Measurements from ENCODE around the gene BCL2L2. TPM values are rescaled to one million over a fixed set of nuclear protein-coding genes. Genes with fewer than 3 reads are reported as not detected.

The BCL2L2 gene
- total and polyA plus RNA-seq, 5 donors from 2014 or later: 2.6 TPM; not detected in 4

DNA sequence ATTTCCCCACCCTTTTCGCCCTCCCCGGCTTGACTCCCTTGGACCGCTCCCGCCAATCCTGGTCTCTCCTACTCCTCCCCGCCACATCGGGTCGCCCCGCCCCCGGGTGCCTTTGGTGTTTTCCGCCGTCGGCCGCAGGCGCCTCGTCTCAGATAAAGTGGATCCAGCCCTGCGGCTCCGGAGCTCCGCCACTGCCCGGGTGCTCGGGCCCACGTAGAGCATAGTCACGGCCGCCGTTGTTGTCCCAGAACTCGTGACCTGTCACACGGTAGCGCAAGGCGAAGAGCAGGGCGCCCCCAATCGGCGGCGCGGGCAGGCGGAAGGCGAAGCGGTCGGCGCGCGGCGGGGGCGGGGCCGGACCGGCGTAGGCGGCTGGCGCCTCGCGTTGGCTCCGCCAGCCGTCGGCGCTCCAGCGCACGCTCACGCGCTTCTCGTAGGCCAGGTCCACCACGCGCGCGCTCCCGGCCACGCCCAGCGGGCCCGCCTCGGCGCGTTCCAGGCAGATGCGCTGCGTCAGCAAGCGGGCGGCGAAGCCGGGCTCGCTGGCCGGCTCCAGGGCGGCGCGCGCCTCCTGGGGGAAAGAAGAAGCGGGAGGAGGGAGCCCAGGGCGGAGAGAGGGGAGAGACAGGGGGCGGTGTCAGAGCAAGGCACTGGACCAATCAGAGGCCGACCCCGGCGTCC is 5.2 kb upstream of the BCL2L2 start:
- peaks cover 31% of the 10 kb centered on the region for H3K27me3 Mint-ChIP-seq
- peak overlapping the region; percentile 97 to 99 (median 97) for H3K27ac Mint-ChIP-seq
- H3K4me1 Mint-ChIP-seq: peaks cover 3 to 24% (median 8%) of the 10 kb centered on the region in 4 donors
- DNase-seq (peak; percentile 92 to 99 (median 97)), ATAC-seq (ENCODE audit: low read depth in 2 of 2) (peak; percentile 76 to 78)
- H3K27me3 ChIP-seq (ENCODE audit: control insufficient read depth, insufficient read depth, low read length): no peaks in the 10 kb centered on the region
- no peaks in the 10 kb centered on the region for H3K9me3 ChIP-seq (ENCODE audit: control insufficient read depth in 2 of 2, low read length in 2 of 2)
- H3K4me3 Mint-ChIP-seq: peak overlapping the region; percentile 80 to 100 (median 94)
- peak overlapping the region; percentile 97 for H3K27ac ChIP-seq (ENCODE audit: insufficient read depth, low read length, poor library complexity, severe bottlenecking)
- H3K4me1 ChIP-seq (ENCODE audit: control insufficient read depth, insufficient read depth, low read length, poor library complexity, severe bottlenecking): peaks cover 31% of the 10 kb centered on the region
- H3K36me3 Mint-ChIP-seq: peaks cover 3% of the 10 kb centered on the region
- peaks cover 3% of the 10 kb centered on the region for H3K36me3 ChIP-seq (ENCODE audit: control insufficient read depth, insufficient read depth, low read length)
- H3K9me3 Mint-ChIP-seq: no peaks in the 10 kb centered on the region
- H3K4me3 ChIP-seq (ENCODE audit: low read depth, low read length): no peak overlapping the region

- H3K36me3 Mint-ChIP-seq: peaks cover 3% of the 10 kb centered on the region
- ATAC-seq (ENCODE audit: low read depth in 2 of 2): peak; percentile 13
- Histone ChIP-seq H3K9me3 (ENCODE audit: control insufficient read depth in 2 of 2, low read length in 2 of 2) (no peaks in the 10 kb centered on the region), H3K27ac (ENCODE audit: insufficient read depth, low read length, poor library complexity, severe bottlenecking) (peak overlapping the region; percentile 97), H3K36me3 (ENCODE audit: control insufficient read depth, insufficient read depth, low read length) (peaks cover 3% of the 10 kb centered on the region), H3K27me3 (ENCODE audit: control insufficient read depth, insufficient read depth, low read length) (no peaks in the 10 kb centered on the region), H3K4me3 (ENCODE audit: low read depth, low read length) (no peak overlapping the region), H3K4me1 (ENCODE audit: control insufficient read depth, insufficient read depth, low read length, poor library complexity, severe bottlenecking) (peaks cover 31% of the 10 kb centered on the region)
- peaks cover 33% of the 10 kb centered on the region for H3K27me3 Mint-ChIP-seq
- H3K27ac Mint-ChIP-seq: peak overlapping the region; percentile 96 to 99 (median 97)
- H3K9me3 Mint-ChIP-seq: no peaks in the 10 kb centered on the region
- peak overlapping the region; percentile 80 to 100 (median 93) for H3K4me3 Mint-ChIP-seq
- H3K4me1 Mint-ChIP-seq: peaks cover under 1 to 24% (median 8%) of the 10 kb centered on the region in 4 donors
- peak in 1 of 3 donors; percentile 82 for DNase-seq
Measured at GRCh38 chr14:23301969-23302289, 4.7 kb upstream of the BCL2L2 start.

GRCh38 chr14:23302290-23303225 is 4.1 kb upstream of the BCL2L2 start, which contains the start of gene PPP1R3E:
TSS of gene PPP1R3E (minus strand) at chr14:23302859. CDS start at chr14:23302576, 283 bp downstream.
- ATAC-seq (ENCODE audit: low read depth in 2 of 2): peak; percentile 46 to 52
- Histone ChIP-seq H3K9me3 (ENCODE audit: control insufficient read depth in 2 of 2, low read length in 2 of 2) (no peaks in the 10 kb centered on the region), H3K36me3 (ENCODE audit: control insufficient read depth, insufficient read depth, low read length) (peaks cover 3% of the 10 kb centered on the region), H3K4me3 (ENCODE audit: low read depth, low read length) (peak within 1 kb of the TSS; percentile 83), H3K27me3 (ENCODE audit: control insufficient read depth, insufficient read depth, low read length) (no peaks in the 10 kb centered on the region), H3K27ac (ENCODE audit: insufficient read depth, low read length, poor library complexity, severe bottlenecking) (peak within 1 kb of the TSS; percentile 97), H3K4me1 (ENCODE audit: control insufficient read depth, insufficient read depth, low read length, poor library complexity, severe bottlenecking) (peaks cover 31% of the 10 kb centered on the region)
- peak; percentile 85 to 95 (median 86) for DNase-seq
- Mint-ChIP-seq H3K9me3 (peaks cover 0 to 1% (median 0%) of the 10 kb centered on the region in 7 donors), H3K27ac (peak within 1 kb of the TSS; percentile 99 to 100 (median 99)), H3K27me3 (peaks cover 39% of the 10 kb centered on the region), H3K4me3 (peak within 1 kb of the TSS; percentile 96 to 100 (median 99)), H3K4me1 (peaks cover 0 to 24% (median 7%) of the 10 kb centered on the region in 4 donors), H3K36me3 (peaks cover 5% of the 10 kb centered on the region)

GRCh38 chr14:23307146-23307530 is 505 bp downstream of the BCL2L2 start:
- H3K9me3 Mint-ChIP-seq: peaks cover 0 to 1% (median 0%) of the 10 kb centered on the region in 7 donors
- ATAC-seq (ENCODE audit: low read depth in 2 of 2): no peak
- Histone ChIP-seq H3K4me3 (ENCODE audit: low read depth, low read length) (no peak overlapping the region), H3K9me3 (ENCODE audit: control insufficient read depth in 2 of 2, low read length in 2 of 2) (no peaks in the 10 kb centered on the region), H3K27me3 (ENCODE audit: control insufficient read depth, insufficient read depth, low read length) (peaks cover 8% of the 10 kb centered on the region), H3K27ac (ENCODE audit: insufficient read depth, low read length, poor library complexity, severe bottlenecking) (no peak overlapping the region), H3K36me3 (ENCODE audit: control insufficient read depth, insufficient read depth, low read length) (no peaks in the 10 kb centered on the region), H3K4me1 (ENCODE audit: control insufficient read depth, insufficient read depth, low read length, poor library complexity, severe bottlenecking) (peaks cover 13% of the 10 kb centered on the region)
- no peak for DNase-seq
- H3K4me1 Mint-ChIP-seq: peaks cover 0 to 6% (median 3%) of the 10 kb centered on the region in 4 donors
- peaks cover 5% of the 10 kb centered on the region for H3K36me3 Mint-ChIP-seq
- peaks cover 60% of the 10 kb centered on the region for H3K27me3 Mint-ChIP-seq
- H3K4me3 Mint-ChIP-seq: peak overlapping the region in 1 of 4 donors; percentile 77
- H3K27ac Mint-ChIP-seq: no peak overlapping the region

GRCh38 chr14:23307687-23308644 is 1.3 kb downstream of the BCL2L2 start:
- Mint-ChIP-seq H3K4me1 (peaks cover 0 to 3% (median 2%) of the 10 kb centered on the region in 4 donors), H3K27ac (no peak overlapping the region), H3K27me3 (peaks cover 61% of the 10 kb centered on the region), H3K36me3 (peaks cover 5% of the 10 kb centered on the region), H3K9me3 (peaks cover 0 to 1% (median 0%) of the 10 kb centered on the region in 7 donors), H3K4me3 (peak overlapping the region in 2 of 4 donors; percentile 7 to 77)
- no peaks in the 10 kb centered on the region for H3K36me3 ChIP-seq (ENCODE audit: control insufficient read depth, insufficient read depth, low read length)
- peaks cover 8% of the 10 kb centered on the region for H3K27me3 ChIP-seq (ENCODE audit: control insufficient read depth, insufficient read depth, low read length)
- peaks cover 5% of the 10 kb centered on the region for H3K4me1 ChIP-seq (ENCODE audit: control insufficient read depth, insufficient read depth, low read length, poor library complexity, severe bottlenecking)
- no peak overlapping the region for H3K27ac ChIP-seq (ENCODE audit: insufficient read depth, low read length, poor library complexity, severe bottlenecking)
- no peak for DNase-seq
- no peak overlapping the region for H3K4me3 ChIP-seq (ENCODE audit: low read depth, low read length)
- no peaks in the 10 kb centered on the region for H3K9me3 ChIP-seq (ENCODE audit: control insufficient read depth in 2 of 2, low read length in 2 of 2)
- no peak for ATAC-seq (ENCODE audit: low read depth in 2 of 2)

- H3K4me1 Mint-ChIP-seq: peaks cover 0 to 3% (median 0%) of the 10 kb centered on the region in 4 donors
- Histone ChIP-seq H3K36me3 (ENCODE audit: control insufficient read depth, insufficient read depth, low read length) (no peaks in the 10 kb centered on the region), H3K27ac (ENCODE audit: insufficient read depth, low read length, poor library complexity, severe bottlenecking) (no peak overlapping the region), H3K4me1 (ENCODE audit: control insufficient read depth, insufficient read depth, low read length, poor library complexity, severe bottlenecking) (no peaks in the 10 kb centered on the region), H3K4me3 (ENCODE audit: low read depth, low read length) (no peak overlapping the region), H3K27me3 (ENCODE audit: control insufficient read depth, insufficient read depth, low read length) (peaks cover 8% of the 10 kb centered on the region), H3K9me3 (ENCODE audit: control insufficient read depth in 2 of 2, low read length in 2 of 2) (no peaks in the 10 kb centered on the region)
- peaks cover 59% of the 10 kb centered on the region for H3K27me3 Mint-ChIP-seq
- peaks cover 0 to 1% (median 0%) of the 10 kb centered on the region in 7 donors for H3K9me3 Mint-ChIP-seq
- no peak overlapping the region for H3K4me3 Mint-ChIP-seq
- no peak for ATAC-seq (ENCODE audit: low read depth in 2 of 2)
- H3K36me3 Mint-ChIP-seq: peaks cover 5% of the 10 kb centered on the region
- no peak for DNase-seq
- H3K27ac Mint-ChIP-seq: no peak overlapping the region
Measured at GRCh38 chr14:23308721-23309445, 2.2 kb downstream of the BCL2L2 start.
